CD14-positive monocyte (primary cell): ENCODE measurements around the gene SLC26A3. TPM values are rescaled to one million over a fixed set of nuclear protein-coding genes. Genes with fewer than 3 reads are reported as not detected.

Source experiments
- DNase-seq, 3 donors: peaks; one replicate each; pipeline ENCODE4 v3.0.0-alpha.2; 2011 to 2022
- H2AFZ ChIP-seq: 2 replicates; pipeline ENCODE4 v1.6.0; 2012; ENCODE audit warnings: mild to moderate bottlenecking, low read depth, low read length, inconsistent platforms; ENCODE audit not compliant: insufficient read depth, poor library complexity, severe bottlenecking
- H3K27ac ChIP-seq, 2 donors: 1 replicate in 1 of 2; 2 replicates in 1 of 2; pipeline ENCODE4 v1.5.1; 2012 to 2013; ENCODE audit warnings: low read length in 2 of 2, control low read depth in 1 of 2, inconsistent platforms in 1 of 2, low read depth in 1 of 2, mild to moderate bottlenecking in 1 of 2
- H3K27me3 ChIP-seq, 2 donors: one replicate each; pipeline versions ENCODE4 v1.6.0 to v1.6.1; 2011 to 2013; ENCODE audit warnings: low read length in 2 of 2; ENCODE audit not compliant: control insufficient read depth in 2 of 2, insufficient read depth in 2 of 2
- H3K36me3 ChIP-seq, 2 donors: replicated peaks in 1 of 2; 1 replicate in 1 of 2; 2 replicates in 1 of 2; pipeline versions ENCODE4 v1.5.1 to v1.6.1; 2012 to 2013; ENCODE audit warnings: low read length in 2 of 2, control low read depth in 1 of 2, inconsistent platforms in 1 of 2, mild to moderate bottlenecking in 1 of 2; ENCODE audit not compliant: insufficient read depth in 2 of 2, control insufficient read depth in 1 of 2
- H3K4me1 ChIP-seq, 2 donors: 1 replicate in 1 of 2; 2 replicates in 1 of 2; pipeline versions ENCODE4 v1.5.1 to v1.6.1; 2012 to 2013; ENCODE audit warnings: low read length in 2 of 2, control low read depth in 1 of 2, inconsistent platforms in 1 of 2, mild to moderate bottlenecking in 1 of 2, moderate library complexity in 1 of 2; ENCODE audit not compliant: insufficient read depth in 2 of 2, control insufficient read depth in 1 of 2
- H3K4me2 ChIP-seq: replicated peaks from 2 replicates; pipeline ENCODE3; 2012; ENCODE audit warnings: low read length, moderate library complexity, mild to moderate bottlenecking; ENCODE audit not compliant: poor library complexity, severe bottlenecking; ENCODE audit errors: extremely low read depth
- H3K4me3 ChIP-seq, 3 experiments: fragments of 200-600 bp in 1 of 3; sonication (generic) in 1 of 3; replicated peaks in 1 of 3; 1 replicate in 2 of 3; 2 replicates in 1 of 3; pipeline ENCODE4 v1.5.1; 2011 to 2013; ENCODE audit warnings: low read length in 3 of 3, mild to moderate bottlenecking in 3 of 3, control low read depth in 2 of 3, low read depth in 2 of 3, inconsistent platforms in 1 of 3, moderate library complexity in 1 of 3
- H3K79me2 ChIP-seq: 2 replicates; pipeline ENCODE4 v1.6.0; 2012; ENCODE audit warnings: mild to moderate bottlenecking, control low read depth, inconsistent platforms, low read length, moderate library complexity; ENCODE audit not compliant: insufficient read depth
- H3K9ac ChIP-seq: 2 replicates; pipeline ENCODE4 v1.6.0; 2017; ENCODE audit warnings: low read length, mild to moderate bottlenecking; ENCODE audit not compliant: insufficient read depth, poor library complexity, severe bottlenecking
- H3K9me3 ChIP-seq, 2 donors: replicated peaks in 1 of 2; 1 replicate in 1 of 2; 2 replicates in 1 of 2; pipeline versions ENCODE4 v1.5.1 to v1.6.1; 2012 to 2013; ENCODE audit warnings: low read length in 2 of 2, control low read depth in 1 of 2; ENCODE audit not compliant: control insufficient read depth in 1 of 2, insufficient read depth in 1 of 2
- H4K20me1 ChIP-seq: 2 replicates; pipeline ENCODE4 v1.6.0; 2012; ENCODE audit warnings: mild to moderate bottlenecking, low read length, control low read depth, moderate library complexity; ENCODE audit not compliant: insufficient read depth
- H3K27ac Mint-ChIP-seq, 7 donors: one replicate each; pipeline ENCODE4 v1.8.0; 2020; ENCODE audit warnings: mild to moderate bottlenecking in 7 of 7, mixed read lengths in 7 of 7, moderate library complexity in 6 of 7, inconsistent platforms in 2 of 7
- H3K27me3 Mint-ChIP-seq, 3 donors: one replicate each; pipeline ENCODE4 v1.8.0; 2021 to 2022; ENCODE audit warnings: low read depth in 3 of 3, mild to moderate bottlenecking in 3 of 3, mixed read lengths in 3 of 3, moderate library complexity in 3 of 3, inconsistent platforms in 1 of 3
- H3K36me3 Mint-ChIP-seq, 2 donors: one replicate each; pipeline ENCODE4 v1.8.0; 2020; ENCODE audit warnings: mixed read lengths in 2 of 2, inconsistent platforms in 1 of 2, mild to moderate bottlenecking in 1 of 2
- H3K4me1 Mint-ChIP-seq: one replicate; pipeline ENCODE4 v1.8.0; 2020; ENCODE audit warnings: mild to moderate bottlenecking, mixed read lengths
- H3K4me3 Mint-ChIP-seq, 2 donors: one replicate each; pipeline ENCODE4 v1.8.0; 2020; ENCODE audit warnings: mild to moderate bottlenecking in 2 of 2, mixed read lengths in 2 of 2, moderate library complexity in 1 of 2
- H3K9me3 Mint-ChIP-seq, 7 donors: one replicate each; pipeline ENCODE4 v1.8.0; 2020 to 2022; ENCODE audit warnings: mixed read lengths in 7 of 7, mild to moderate bottlenecking in 6 of 7, moderate library complexity in 6 of 7, inconsistent platforms in 2 of 7
- CTCF ChIP-seq: fragments of 200-600 bp; IDR thresholded peaks from one replicate; pipeline ENCODE4 v1.8.0; 2022; ENCODE audit warnings: antibody characterized with exemption, mild to moderate bottlenecking
- WGBS: methylation state at CpG from one replicate; pipeline ENCODE4 v1.1.5; 2013; ENCODE audit warnings: missing lambda C conversion rate; ENCODE audit not compliant: insufficient coverage; 5-methylcytosine and 5-hydroxymethylcytosine counted together
- intact Hi-C, 2 donors: fragments of 100-400 bp; cut with micrococcal nuclease; formaldehyde crosslinking; loops; one replicate each; pipeline versions ENCODE4 v1.15.0 to v1.15.1; 2023
- polyA plus RNA-seq, 3 donors: library from polyadenylated mRNA; depleted of rRNA in 1 of 3; unstranded in 2 of 3; stranded (reverse) in 1 of 3; fragments of 300-500 nt in 2 of 3; fragments of >200 nt in 1 of 3; fragmentation: Illumina TruSeq in 2 of 3; gene quantifications; 1 replicate in 2 of 3; 2 replicates in 1 of 3; pipeline ENCODE4 v1.2.3, GENCODE V29; 2012 to 2021

The SLC26A3 gene
- polyA plus RNA-seq, 3 donors = not detected

- Histone ChIP-seq H3K9me3 (no peaks in the 10 kb centered on the region), H3K4me2 (no peak overlapping the region), H3K27ac (no peak overlapping the region), H4K20me1 (no peaks in the 10 kb centered on the region), H3K4me3 (no peak overlapping the region), H3K36me3 (no peaks in the 10 kb centered on the region), H3K9ac (no peak overlapping the region), H2AFZ (no peak overlapping the region), H3K4me1 (no peaks in the 10 kb centered on the region), H3K79me2 (no peaks in the 10 kb centered on the region), H3K27me3 (no peaks in the 10 kb centered on the region)
- TF ChIP-seq CTCF = no peak
- DNase-seq = no peak
- no peak overlapping the region for H3K27ac Mint-ChIP-seq
- H3K36me3 Mint-ChIP-seq = no peaks in the 10 kb centered on the region
- H3K4me3 Mint-ChIP-seq = no peak overlapping the region
- intact Hi-C loops = no loop called here
- WGBS = 88% methylated on average over 5 of the region's 6 CpGs
- H3K27me3 Mint-ChIP-seq = peaks cover 0 to 6% (median 2%) of the 10 kb centered on the region in 3 donors
- H3K4me1 Mint-ChIP-seq = no peaks in the 10 kb centered on the region
- H3K9me3 Mint-ChIP-seq = peaks cover 0 to 3% (median 0%) of the 10 kb centered on the region in 7 donors
Measured at GRCh38 chr7:107816011-107816566, 13.1 kb upstream of the SLC26A3 start.

GRCh38 chr7:107815254-107815882 lies 12.3 kb upstream of the SLC26A3 start:
- Histone ChIP-seq H2AFZ (no peak overlapping the region), H3K9ac (no peak overlapping the region), H3K4me1 (no peaks in the 10 kb centered on the region), H3K4me2 (no peak overlapping the region), H3K36me3 (no peaks in the 10 kb centered on the region), H3K9me3 (no peaks in the 10 kb centered on the region), H4K20me1 (no peaks in the 10 kb centered on the region), H3K27me3 (no peaks in the 10 kb centered on the region), H3K79me2 (no peaks in the 10 kb centered on the region), H3K4me3 (no peak overlapping the region), H3K27ac (no peak overlapping the region)
- DNase-seq = no peak
- no peak overlapping the region for H3K4me3 Mint-ChIP-seq
- peaks cover 0 to 8% (median 2%) of the 10 kb centered on the region in 3 donors for H3K27me3 Mint-ChIP-seq
- H3K36me3 Mint-ChIP-seq = no peaks in the 10 kb centered on the region
- no peak for TF ChIP-seq CTCF
- no peak overlapping the region for H3K27ac Mint-ChIP-seq
- intact Hi-C loops = no loop called here
- peaks cover 0 to 3% (median 0%) of the 10 kb centered on the region in 7 donors for H3K9me3 Mint-ChIP-seq
- no peaks in the 10 kb centered on the region for H3K4me1 Mint-ChIP-seq
- WGBS = no CpG with 5 or more reads among the region's 4 CpGs
